H9 (cell line): ENCODE results near the gene SVOP. TPM values are rescaled to one million over a fixed set of nuclear protein-coding genes. Genes with fewer than 3 reads are reported as not detected.

Experiments
- DNase-seq: peaks from one replicate; pipeline ENCODE4 v3.0.0-alpha.2; 2017
- H2AFZ ChIP-seq: one replicate; pipeline ENCODE4 v1.6.1; 2013; ENCODE audit warnings: mild to moderate bottlenecking, low read length, control low read depth, moderate library complexity
- H2AK5ac ChIP-seq: 2 replicates; pipeline ENCODE4 v1.6.1; 2013; ENCODE audit warnings: low read length, control low read depth, mixed read lengths; ENCODE audit not compliant: insufficient read length
- H2BK120ac ChIP-seq: one replicate; pipeline ENCODE4 v1.6.1; 2013; ENCODE audit warnings: low read depth, mild to moderate bottlenecking, low read length, control low read depth, inconsistent platforms; ENCODE audit not compliant: poor library complexity, severe bottlenecking
- H2BK12ac ChIP-seq: 2 replicates; pipeline ENCODE4 v1.6.1; 2013; ENCODE audit warnings: low read length, control low read depth, mixed read lengths, low read depth; ENCODE audit not compliant: insufficient read length
- H2BK15ac ChIP-seq: 2 replicates; pipeline ENCODE4 v1.6.1; 2013; ENCODE audit warnings: low read depth, low read length, control low read depth
- H2BK20ac ChIP-seq: one replicate; pipeline ENCODE4 v1.6.1; 2013; ENCODE audit warnings: low read depth, mild to moderate bottlenecking, low read length, control low read depth, inconsistent platforms; ENCODE audit not compliant: poor library complexity, severe bottlenecking
- H2BK5ac ChIP-seq: 2 replicates; pipeline ENCODE4 v1.6.1; 2013; ENCODE audit warnings: low read length, control low read depth, mixed read lengths; ENCODE audit not compliant: insufficient read length
- H3K14ac ChIP-seq: 2 replicates; pipeline ENCODE4 v1.6.1; 2013; ENCODE audit warnings: low read length, control low read depth; ENCODE audit not compliant: insufficient read depth
- H3K18ac ChIP-seq: 2 replicates; pipeline ENCODE4 v1.6.1; 2013; ENCODE audit warnings: low read depth, mild to moderate bottlenecking, mixed read lengths, low read length, control low read depth; ENCODE audit not compliant: insufficient read length
- H3K23ac ChIP-seq: 2 replicates; pipeline ENCODE4 v1.6.1; 2013; ENCODE audit warnings: low read length, control low read depth, mixed read lengths, low read depth; ENCODE audit not compliant: insufficient read length
- H3K23me2 ChIP-seq: 2 replicates; pipeline ENCODE4 v1.6.1; 2013; ENCODE audit warnings: low read depth, mild to moderate bottlenecking, mixed read lengths, low read length, control low read depth; ENCODE audit not compliant: insufficient read length, poor library complexity, severe bottlenecking
- H3K27ac ChIP-seq: 2 replicates; pipeline ENCODE4 v1.5.1; 2013; ENCODE audit warnings: low read length, control low read depth, mixed read lengths, low read depth; ENCODE audit not compliant: insufficient read length
- H3K27me3 ChIP-seq: 2 replicates; pipeline ENCODE4 v1.6.1; 2013; ENCODE audit warnings: low read length, control low read depth, inconsistent platforms; ENCODE audit not compliant: insufficient read depth
- H3K4ac ChIP-seq: 2 replicates; pipeline ENCODE4 v1.6.1; 2013; ENCODE audit warnings: low read depth, mild to moderate bottlenecking, control low read depth, inconsistent platforms, low read length, moderate library complexity
- H3K4me1 ChIP-seq: 2 replicates; pipeline ENCODE4 v1.6.1; 2013; ENCODE audit warnings: low read length, control low read depth, inconsistent platforms; ENCODE audit not compliant: insufficient read depth
- H3K4me2 ChIP-seq: 2 replicates; pipeline ENCODE4 v1.6.1; 2013; ENCODE audit warnings: low read length, control low read depth, mixed read lengths; ENCODE audit not compliant: insufficient read length, insufficient read depth
- H3K56ac ChIP-seq: 2 replicates; pipeline ENCODE4 v1.6.1; 2013; ENCODE audit warnings: low read depth, mild to moderate bottlenecking, mixed read lengths, low read length, control low read depth; ENCODE audit not compliant: insufficient read length
- H3K79me1 ChIP-seq: 2 replicates; pipeline ENCODE4 v1.6.1; 2013; ENCODE audit warnings: low read depth, mild to moderate bottlenecking, moderate library complexity, low read length, control low read depth, inconsistent platforms; ENCODE audit not compliant: insufficient read depth, poor library complexity, severe bottlenecking
- H3K79me2 ChIP-seq: 2 replicates; pipeline ENCODE4 v1.6.1; 2013; ENCODE audit warnings: low read length, control low read depth, inconsistent platforms; ENCODE audit not compliant: insufficient read depth
- H3K9ac ChIP-seq: 2 replicates; pipeline ENCODE4 v1.6.1; 2013; ENCODE audit warnings: low read length, control low read depth, mixed read lengths; ENCODE audit not compliant: insufficient read length; ENCODE audit errors: extremely low read depth
- H3K9me3 ChIP-seq: one replicate; pipeline ENCODE4 v1.6.1; 2013; ENCODE audit warnings: low read depth, low read length, inconsistent platforms; ENCODE audit not compliant: control insufficient read depth
- H3T11ph ChIP-seq: one replicate; pipeline ENCODE4 v1.6.1; 2013; ENCODE audit warnings: mild to moderate bottlenecking, low read length, control low read depth, inconsistent platforms
- H4K20me1 ChIP-seq: one replicate; pipeline ENCODE4 v1.6.1; 2013; ENCODE audit not compliant: control insufficient read depth, insufficient read length, insufficient read depth
- H4K5ac ChIP-seq: 2 replicates; pipeline ENCODE4 v1.6.1; 2013; ENCODE audit warnings: low read depth, mild to moderate bottlenecking, mixed read lengths, low read length, control low read depth; ENCODE audit not compliant: insufficient read length
- H4K8ac ChIP-seq: replicated peaks from 2 replicates; pipeline ENCODE4 v1.6.1; 2013; ENCODE audit warnings: low read length, control low read depth, mixed read lengths, low read depth; ENCODE audit not compliant: insufficient read length
- H4K91ac ChIP-seq: 2 replicates; pipeline ENCODE4 v1.6.1; 2013; ENCODE audit warnings: low read depth, mild to moderate bottlenecking, moderate library complexity, mixed read lengths, low read length, control low read depth; ENCODE audit not compliant: insufficient read length
- H3K27ac Mint-ChIP-seq, 3 experiments: 2 replicates in 2 of 3; 3 replicates in 1 of 3; pipeline ENCODE4 v1.8.0; 2020 to 2021; ENCODE audit warnings: mixed read lengths in 3 of 3, mild to moderate bottlenecking in 1 of 3, moderate library complexity in 1 of 3
- H3K27me3 Mint-ChIP-seq: 2 replicates; pipeline ENCODE4 v1.8.0; 2021; ENCODE audit warnings: low read depth, mild to moderate bottlenecking, moderate library complexity, mixed read lengths
- H3K36me3 Mint-ChIP-seq, 3 experiments: 2 replicates in 2 of 3; 3 replicates in 1 of 3; pipeline ENCODE4 v1.8.0; 2020 to 2021; ENCODE audit warnings: low read depth in 3 of 3, mixed read lengths in 3 of 3; ENCODE audit not compliant: insufficient read depth in 1 of 3
- H3K4me1 Mint-ChIP-seq, 2 experiments: 2 replicates each; pipeline ENCODE4 v1.8.0; 2020; ENCODE audit warnings: mixed read lengths in 2 of 2
- H3K4me3 Mint-ChIP-seq, 2 experiments: 2 replicates in 1 of 2; 3 replicates in 1 of 2; pipeline ENCODE4 v1.8.0; 2020 to 2021; ENCODE audit warnings: mild to moderate bottlenecking in 2 of 2, mixed read lengths in 2 of 2, moderate library complexity in 1 of 2
- H3K9me3 Mint-ChIP-seq, 2 experiments: 2 replicates in 1 of 2; 3 replicates in 1 of 2; pipeline ENCODE4 v1.8.0; 2020; ENCODE audit warnings: mild to moderate bottlenecking in 2 of 2, mixed read lengths in 2 of 2, moderate library complexity in 1 of 2
- whole genome bisulfite sequencing: extraction: QIAGEN DNeasy Blood & Tissue Kit; methylation state at CpG from one replicate; pipeline ENCODE4 v1.1.7; 2013; ENCODE audit warnings: missing lambda C conversion rate, low lambda C conversion rate, mixed read lengths; ENCODE audit not compliant: insufficient read length; ENCODE audit errors: extremely low coverage; 5-methylcytosine and 5-hydroxymethylcytosine counted together
- total RNA-seq: library from RNA; stranded (reverse); gene quantifications from 2 replicates; pipeline ENCODE4 v1.2.1, GENCODE V29; 2021
- TF ChIP-seq, protein P1 (sequence below): fragments of 200-600 bp; sonication (generic); conservative IDR thresholded peaks from 3 replicates; pipeline ENCODE4 v1.8.0; 2021; ENCODE audit warnings: antibody characterized with exemption, mild to moderate bottlenecking

Gene SVOP
- total RNA-seq, 1 experiment from 2014 or later: 0.15 TPM

DNA sequence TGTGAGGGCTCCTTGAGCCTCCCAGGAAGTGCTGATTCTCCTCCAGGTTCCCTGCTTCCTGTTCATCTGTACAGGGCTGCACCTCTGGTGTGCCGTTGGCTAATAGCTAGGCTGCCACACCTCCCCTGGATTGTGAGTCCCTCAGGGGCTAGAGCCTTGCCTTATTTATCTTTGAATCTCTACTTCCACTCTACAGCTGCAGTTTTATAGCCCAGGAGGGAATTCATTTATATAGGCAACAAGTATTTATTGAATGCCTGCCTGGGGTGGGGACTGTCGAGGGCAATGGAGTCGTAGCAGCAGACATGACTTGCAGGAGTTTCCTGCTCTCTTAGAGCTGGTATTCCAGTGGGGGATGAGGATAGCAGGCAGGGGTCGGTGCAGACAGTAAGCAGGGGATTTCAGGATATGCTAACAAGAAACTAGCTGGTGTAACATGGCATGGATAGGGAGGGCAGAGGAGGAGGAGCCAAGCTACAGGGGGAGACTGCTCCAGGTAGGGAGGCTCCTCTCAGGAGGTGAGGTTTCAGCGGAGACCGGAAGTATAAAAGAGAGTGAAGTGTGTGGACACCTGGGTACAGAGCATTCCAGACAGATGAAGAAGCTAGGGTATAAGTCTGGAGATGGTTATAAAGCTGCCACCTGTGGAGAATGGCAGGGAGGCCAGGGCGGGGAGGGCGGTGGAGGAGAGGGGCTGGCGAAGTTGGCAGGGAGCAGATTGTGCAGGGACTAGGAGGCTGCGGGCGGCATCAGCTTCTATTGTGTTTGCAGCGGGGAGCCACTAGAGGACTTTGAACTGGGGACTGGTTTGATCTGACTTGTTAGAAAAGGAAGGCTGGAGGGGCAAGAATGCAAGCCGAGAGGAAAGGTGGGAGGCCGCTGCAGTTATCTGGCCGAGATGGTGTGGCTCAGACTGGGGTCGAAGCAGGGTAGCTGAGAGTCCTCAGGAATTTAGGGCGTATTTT is 48.7 kb upstream of the SVOP start:
- Histone ChIP-seq H3K27me3 (no peaks in the 10 kb centered on the region), H2BK120ac (no peak overlapping the region), H2BK5ac (no peak overlapping the region), H3K4me1 (no peaks in the 10 kb centered on the region; the same call in 1 of the 2 replicates), H3K79me2 (no peaks in the 10 kb centered on the region), H2BK15ac (no peak overlapping the region), H4K20me1 (no peaks in the 10 kb centered on the region), H2AK5ac (no peak overlapping the region), H3K79me1 (no peaks in the 10 kb centered on the region), H3K27ac (no peak overlapping the region), H3K4me2 (peak overlapping the region; percentile 5), H3K56ac (no peak overlapping the region), H3K4ac (no peak overlapping the region), H2BK12ac (no peak overlapping the region), H3K23ac (no peak overlapping the region), H2BK20ac (no peak overlapping the region), H3K9me3 (no peaks in the 10 kb centered on the region), H3K18ac (no peak overlapping the region), H3K23me2 (no peaks in the 10 kb centered on the region), H2AFZ (no peak overlapping the region), H4K91ac (no peak overlapping the region), H4K5ac (no peak overlapping the region), H4K8ac (no peak overlapping the region), H3T11ph (no peak overlapping the region), H3K9ac (no peak overlapping the region), H3K14ac (no peak overlapping the region)
- DNase-seq: peak; percentile 83
- H3K27me3 Mint-ChIP-seq: no peaks in the 10 kb centered on the region
- H3K36me3 Mint-ChIP-seq: peaks cover 3 to 23% (median 10%) of the 10 kb centered on the region in 3 experiments; a peak in 5 of 7 replicates
- H3K4me3 Mint-ChIP-seq: peak overlapping the region; percentile 22 to 71
- no CpG with 5 or more reads among the region's 17 CpGs for WGBS
- peaks cover 19 to 22% of the 10 kb centered on the region in 2 experiments for H3K4me1 Mint-ChIP-seq
- TF ChIP-seq, protein P1, sequence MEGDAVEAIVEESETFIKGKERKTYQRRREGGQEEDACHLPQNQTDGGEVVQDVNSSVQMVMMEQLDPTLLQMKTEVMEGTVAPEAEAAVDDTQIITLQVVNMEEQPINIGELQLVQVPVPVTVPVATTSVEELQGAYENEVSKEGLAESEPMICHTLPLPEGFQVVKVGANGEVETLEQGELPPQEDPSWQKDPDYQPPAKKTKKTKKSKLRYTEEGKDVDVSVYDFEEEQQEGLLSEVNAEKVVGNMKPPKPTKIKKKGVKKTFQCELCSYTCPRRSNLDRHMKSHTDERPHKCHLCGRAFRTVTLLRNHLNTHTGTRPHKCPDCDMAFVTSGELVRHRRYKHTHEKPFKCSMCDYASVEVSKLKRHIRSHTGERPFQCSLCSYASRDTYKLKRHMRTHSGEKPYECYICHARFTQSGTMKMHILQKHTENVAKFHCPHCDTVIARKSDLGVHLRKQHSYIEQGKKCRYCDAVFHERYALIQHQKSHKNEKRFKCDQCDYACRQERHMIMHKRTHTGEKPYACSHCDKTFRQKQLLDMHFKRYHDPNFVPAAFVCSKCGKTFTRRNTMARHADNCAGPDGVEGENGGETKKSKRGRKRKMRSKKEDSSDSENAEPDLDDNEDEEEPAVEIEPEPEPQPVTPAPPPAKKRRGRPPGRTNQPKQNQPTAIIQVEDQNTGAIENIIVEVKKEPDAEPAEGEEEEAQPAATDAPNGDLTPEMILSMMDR: peak; percentile 29; the same call in 1 of the 3 replicates
- H3K9me3 Mint-ChIP-seq: no peaks in the 10 kb centered on the region
- peak overlapping the region; percentile 54 to 97 (median 96); a peak in 6 of 7 replicates for H3K27ac Mint-ChIP-seq
